ENCODE measurements around the gene KLHL41. TPM values are rescaled to one million over a fixed set of nuclear protein-coding genes. Genes with fewer than 3 reads are reported as not detected.

The KLHL41 gene
- total and polyA plus RNA-seq, 4 donors: 0.30 to 1.6 (median 1.1) TPM

DNA sequence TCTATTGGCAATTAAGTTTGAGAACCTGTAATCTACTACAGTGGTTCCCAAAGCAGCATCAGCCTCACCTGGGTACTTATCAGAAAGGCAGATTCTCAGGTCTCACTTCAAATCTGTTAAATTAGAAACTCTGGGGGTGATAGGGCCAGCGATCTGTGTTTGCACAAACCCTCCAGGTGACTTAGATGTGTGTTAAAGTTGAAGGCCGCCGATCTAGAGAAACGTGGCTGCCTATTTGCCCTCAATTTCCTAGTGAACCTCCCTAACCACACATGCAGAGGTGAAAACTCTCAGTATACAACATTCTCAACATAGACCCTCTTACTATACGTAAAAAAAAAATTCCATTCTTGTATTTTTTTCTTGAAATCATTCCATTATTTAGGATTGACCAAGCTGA is 14.2 kb downstream of the KLHL41 start:
- no peak for DNase-seq
- Histone ChIP-seq H3K27ac (ENCODE audit: low read depth in 1 of 2, low read length in 1 of 2) (no peak overlapping the region), H3K27me3 (ENCODE audit: control insufficient read depth in 3 of 3, insufficient read depth in 3 of 3, low read length in 2 of 3) (no peaks in the 10 kb centered on the region), H3K4me3 (no peak overlapping the region), H3K4me1 (ENCODE audit: control insufficient read depth in 5 of 5, insufficient read depth in 5 of 5, low read length in 5 of 5) (peaks cover 0 to 5% (median 0%) of the 10 kb centered on the region in 5 donors), H3K9ac (ENCODE audit: insufficient read depth in 1 of 2, low read length in 2 of 2) (no peak overlapping the region), H3K9me3 (ENCODE audit: control insufficient read depth in 4 of 4, insufficient read depth in 3 of 4, low read length in 3 of 4) (no peaks in the 10 kb centered on the region), H3K36me3 (ENCODE audit: control insufficient read depth in 4 of 4, insufficient read depth in 4 of 4, low read length in 4 of 4) (peaks cover 0 to 15% (median 2%) of the 10 kb centered on the region in 4 donors)
- TF ChIP-seq, protein P1, sequence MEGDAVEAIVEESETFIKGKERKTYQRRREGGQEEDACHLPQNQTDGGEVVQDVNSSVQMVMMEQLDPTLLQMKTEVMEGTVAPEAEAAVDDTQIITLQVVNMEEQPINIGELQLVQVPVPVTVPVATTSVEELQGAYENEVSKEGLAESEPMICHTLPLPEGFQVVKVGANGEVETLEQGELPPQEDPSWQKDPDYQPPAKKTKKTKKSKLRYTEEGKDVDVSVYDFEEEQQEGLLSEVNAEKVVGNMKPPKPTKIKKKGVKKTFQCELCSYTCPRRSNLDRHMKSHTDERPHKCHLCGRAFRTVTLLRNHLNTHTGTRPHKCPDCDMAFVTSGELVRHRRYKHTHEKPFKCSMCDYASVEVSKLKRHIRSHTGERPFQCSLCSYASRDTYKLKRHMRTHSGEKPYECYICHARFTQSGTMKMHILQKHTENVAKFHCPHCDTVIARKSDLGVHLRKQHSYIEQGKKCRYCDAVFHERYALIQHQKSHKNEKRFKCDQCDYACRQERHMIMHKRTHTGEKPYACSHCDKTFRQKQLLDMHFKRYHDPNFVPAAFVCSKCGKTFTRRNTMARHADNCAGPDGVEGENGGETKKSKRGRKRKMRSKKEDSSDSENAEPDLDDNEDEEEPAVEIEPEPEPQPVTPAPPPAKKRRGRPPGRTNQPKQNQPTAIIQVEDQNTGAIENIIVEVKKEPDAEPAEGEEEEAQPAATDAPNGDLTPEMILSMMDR (IDR thresholded peaks at IDR 0.05; ENCODE audit: control extremely low read depth, extremely low read depth): no peak
- 73 to 74% methylated on average over 5 of the region's 5 CpGs for WGBS, 2 donors
- no peak for ATAC-seq (ENCODE audit: insufficient read depth, low FRiP score)

- DNase-seq: no peak
- TF ChIP-seq, protein P1 (IDR thresholded peaks at IDR 0.05; ENCODE audit: control extremely low read depth, extremely low read depth): no peak
- no peak overlapping the region for H3K9ac ChIP-seq (ENCODE audit: insufficient read depth in 1 of 2, low read length in 2 of 2)
These were observed 15.9 kb downstream of the KLHL41 start for GRCh38 chr2:169525434-169525833.

GRCh38 chr2:169526451-169526850 is 16.9 kb downstream of the KLHL41 start:
- H3K36me3 ChIP-seq (ENCODE audit: control insufficient read depth in 4 of 4, insufficient read depth in 4 of 4, low read length in 4 of 4): peaks cover 0 to 22% (median 6%) of the 10 kb centered on the region in 4 donors

More at GRCh38 chr2:169525434-169525833, 15.9 kb downstream of the KLHL41 start:
- Histone ChIP-seq H3K9me3 (ENCODE audit: control insufficient read depth in 4 of 4, insufficient read depth in 3 of 4, low read length in 3 of 4) (no peaks in the 10 kb centered on the region), H3K4me1 (ENCODE audit: control insufficient read depth in 5 of 5, insufficient read depth in 5 of 5, low read length in 5 of 5) (no peaks in the 10 kb centered on the region), H3K27me3 (ENCODE audit: control insufficient read depth in 3 of 3, insufficient read depth in 3 of 3, low read length in 2 of 3) (no peaks in the 10 kb centered on the region), H3K4me3 (no peak overlapping the region), H3K27ac (ENCODE audit: low read depth in 1 of 2, low read length in 1 of 2) (no peak overlapping the region), H3K36me3 (ENCODE audit: control insufficient read depth in 4 of 4, insufficient read depth in 4 of 4, low read length in 4 of 4) (peaks cover 0 to 22% (median 2%) of the 10 kb centered on the region in 4 donors)
- ATAC-seq (ENCODE audit: insufficient read depth, low FRiP score): no peak
- WGBS, 2 donors: 86% methylated on average over 2 of the region's 2 CpGs

More at GRCh38 chr2:169526451-169526850, 16.9 kb downstream of the KLHL41 start:
- H3K9me3 ChIP-seq (ENCODE audit: control insufficient read depth in 4 of 4, insufficient read depth in 3 of 4, low read length in 3 of 4): no peaks in the 10 kb centered on the region
- no peaks in the 10 kb centered on the region for H3K4me1 ChIP-seq (ENCODE audit: control insufficient read depth in 5 of 5, insufficient read depth in 5 of 5, low read length in 5 of 5)
- no peak for DNase-seq
- H3K9ac ChIP-seq (ENCODE audit: insufficient read depth in 1 of 2, low read length in 2 of 2): no peak overlapping the region
- no peak overlapping the region for H3K4me3 ChIP-seq
- no peak overlapping the region for H3K27ac ChIP-seq (ENCODE audit: low read depth in 1 of 2, low read length in 1 of 2)
- no peak for ATAC-seq (ENCODE audit: insufficient read depth, low FRiP score)
- TF ChIP-seq, protein P1 (IDR thresholded peaks at IDR 0.05; ENCODE audit: control extremely low read depth, extremely low read depth): no peak
- no peaks in the 10 kb centered on the region for H3K27me3 ChIP-seq (ENCODE audit: control insufficient read depth in 3 of 3, insufficient read depth in 3 of 3, low read length in 2 of 3)

All from lung (tissue), 12 donors.